OCI-LY1 (cell line): ENCODE data around the gene ZNF598.

ENCODE experiments used
- H2AFZ ChIP-seq: fragments of 200-600 bp; sonication (generic), shearing (Covaris generic); 2 replicates; pipeline ENCODE4 v1.6.0; 2014; ENCODE audit warnings: antibody characterized with exemption, mild to moderate bottlenecking, low read length
- H3F3A ChIP-seq: fragments of 200-600 bp; sonication (generic), shearing (Covaris generic); 2 replicates; pipeline ENCODE4 v1.6.0; 2014; ENCODE audit warnings: mild to moderate bottlenecking, antibody characterized with exemption, low read length, moderate library complexity; ENCODE audit not compliant: insufficient read depth
- H3K27ac ChIP-seq: fragments of 200-600 bp; sonication (generic); 2 replicates; pipeline ENCODE4 v1.5.1; 2014; ENCODE audit warnings: low read length, mixed run types, mild to moderate bottlenecking, low read depth; ENCODE audit not compliant: poor library complexity, severe bottlenecking
- H3K27me3 ChIP-seq: fragments of 200-600 bp; sonication (generic); 2 replicates; pipeline ENCODE4 v1.6.0; 2014; ENCODE audit warnings: antibody characterized with exemption, mild to moderate bottlenecking, low read length, moderate library complexity; ENCODE audit not compliant: insufficient read depth
- H3K36me3 ChIP-seq: fragments of 200-600 bp; sonication (generic); 2 replicates; pipeline ENCODE4 v1.6.1; 2014; ENCODE audit warnings: mild to moderate bottlenecking, antibody characterized with exemption, low read length, moderate library complexity, mixed read lengths; ENCODE audit not compliant: insufficient read depth
- H3K4me1 ChIP-seq: fragments of 200-600 bp; sonication (generic); 2 replicates; pipeline ENCODE4 v1.5.1; 2014; ENCODE audit warnings: mild to moderate bottlenecking, low read length, moderate library complexity; ENCODE audit not compliant: insufficient read depth, severe bottlenecking
- H3K4me2 ChIP-seq: fragments of 200-600 bp; sonication (generic), shearing (Covaris generic); 2 replicates; pipeline ENCODE4 v1.6.1; 2014; ENCODE audit warnings: low read length
- H3K4me3 ChIP-seq: fragments of 200-600 bp; sonication (generic); 2 replicates; pipeline ENCODE4 v1.5.1; 2014; ENCODE audit warnings: low read length, low read depth, mild to moderate bottlenecking, mixed read lengths; ENCODE audit not compliant: poor library complexity, severe bottlenecking
- H3K79me2 ChIP-seq: fragments of 200-600 bp; shearing (Covaris generic); 2 replicates; pipeline ENCODE4 v1.6.1; 2016; ENCODE audit warnings: mixed run types, low read length, mixed read lengths; ENCODE audit not compliant: insufficient read depth
- H3K9ac ChIP-seq: fragments of 200-600 bp; sonication (generic), shearing (Covaris generic); 2 replicates; pipeline ENCODE4 v1.6.1; 2014; ENCODE audit warnings: mild to moderate bottlenecking, low read length, mixed read lengths
- H3K9me2 ChIP-seq: fragments of 200-600 bp; sonication (generic), shearing (Covaris generic); 2 replicates; pipeline ENCODE4 v1.6.1; 2014; ENCODE audit warnings: low read depth, mild to moderate bottlenecking, low read length, mixed read lengths
- H3K9me3 ChIP-seq: fragments of 200-600 bp; shearing (Covaris generic); 2 replicates; pipeline ENCODE4 v1.6.1; 2014; ENCODE audit warnings: low read length, mixed read lengths
- H4K20me1 ChIP-seq: fragments of 200-600 bp; sonication (generic), shearing (Covaris generic); 2 replicates; pipeline ENCODE4 v1.6.0; 2016; ENCODE audit warnings: mild to moderate bottlenecking, low read length; ENCODE audit not compliant: insufficient read depth
- CTCF ChIP-seq: fragments of 200-600 bp; sonication (generic), shearing (Covaris generic); IDR thresholded peaks from 2 replicates; pipeline ENCODE4 v1.5.1; 2017; ENCODE audit warnings: mild to moderate bottlenecking, antibody characterized with exemption, low read length, moderate library complexity, mixed read lengths
- EZH2 ChIP-seq: fragments of 200-600 bp; sonication (generic), shearing (Covaris generic); IDR thresholded peaks from 2 replicates; pipeline ENCODE4 v1.8.0; 2017; ENCODE audit warnings: borderline replicate concordance, mixed run types, mild to moderate bottlenecking, antibody characterized with exemption, low read length, moderate library complexity, mixed read lengths

ZNF598 gene

GRCh38 chr16:1981398-1981836 lies 28.2 kb downstream of the ZNF598 start, which contains the start of gene NOXO1:
Gene NOXO1 (minus strand): TSS chr16:1981469. CDS start chr16:1981179, 290 bp downstream.
- H3K4me3 ChIP-seq, result no peak within 1 kb of the TSS
- peaks cover 22% of the 10 kb centered on the region for H3K4me1 ChIP-seq
- H3K4me2 ChIP-seq, result no peak within 1 kb of the TSS
- H2AFZ ChIP-seq, result no peak within 1 kb of the TSS
- no peaks in the 10 kb centered on the region for H3F3A ChIP-seq
- H3K9me2 ChIP-seq, result no peaks in the 10 kb centered on the region
- peaks cover 35% of the 10 kb centered on the region for H3K36me3 ChIP-seq
- no peaks in the 10 kb centered on the region; the same call in 1 of the 2 replicates for H3K27me3 ChIP-seq
- no peaks in the 10 kb centered on the region for H3K9me3 ChIP-seq
- no peak within 1 kb of the TSS for H3K27ac ChIP-seq
- TF ChIP-seq EZH2, result no peak
- H4K20me1 ChIP-seq, result no peaks in the 10 kb centered on the region
- no peak within 1 kb of the TSS for H3K9ac ChIP-seq
- H3K79me2 ChIP-seq, result no peaks in the 10 kb centered on the region

GRCh38 chr16:1980770-1981087 lies 28.9 kb downstream of the ZNF598 start:
- Histone ChIP-seq H3F3A (no peaks in the 10 kb centered on the region), H3K27ac (no peak overlapping the region), H3K4me2 (no peak overlapping the region), H3K9me2 (no peaks in the 10 kb centered on the region), H3K79me2 (no peaks in the 10 kb centered on the region), H4K20me1 (no peaks in the 10 kb centered on the region), H3K4me3 (no peak overlapping the region), H3K4me1 (peaks cover 22% of the 10 kb centered on the region), H3K9ac (no peak overlapping the region), H3K9me3 (no peaks in the 10 kb centered on the region), H3K36me3 (peaks cover 35% of the 10 kb centered on the region), H2AFZ (no peak overlapping the region), H3K27me3 (no peaks in the 10 kb centered on the region; the same call in 1 of the 2 replicates)
- no peak for TF ChIP-seq EZH2
- TF ChIP-seq CTCF, result no peak

- Histone ChIP-seq H3K4me2 (no peak overlapping the region), H3K4me3 (no peak overlapping the region), H4K20me1 (no peaks in the 10 kb centered on the region), H3K4me1 (peaks cover 19% of the 10 kb centered on the region), H2AFZ (no peak overlapping the region), H3K9me3 (no peaks in the 10 kb centered on the region), H3F3A (no peaks in the 10 kb centered on the region), H3K9ac (no peak overlapping the region), H3K27ac (no peak overlapping the region), H3K27me3 (no peaks in the 10 kb centered on the region; the same call in 1 of the 2 replicates), H3K79me2 (no peaks in the 10 kb centered on the region), H3K9me2 (no peaks in the 10 kb centered on the region), H3K36me3 (peaks cover 37% of the 10 kb centered on the region)
- TF ChIP-seq EZH2, result no peak
Measured at GRCh38 chr16:1980030-1980769, 29.4 kb downstream of the ZNF598 start.

GRCh38 chr16:1979271-1980029 lies 30.2 kb downstream of the ZNF598 start:
- H2AFZ ChIP-seq, result no peak overlapping the region
- no peak overlapping the region for H3K4me3 ChIP-seq
- H3K4me2 ChIP-seq, result no peak overlapping the region

More at GRCh38 chr16:1979271-1980029, 30.2 kb downstream of the ZNF598 start:
- Histone ChIP-seq H3F3A (no peaks in the 10 kb centered on the region), H3K4me1 (peaks cover 12% of the 10 kb centered on the region), H3K27ac (no peak overlapping the region), H3K79me2 (no peaks in the 10 kb centered on the region), H3K36me3 (peaks cover 45% of the 10 kb centered on the region), H3K9me2 (no peaks in the 10 kb centered on the region), H3K9ac (no peak overlapping the region), H3K9me3 (no peaks in the 10 kb centered on the region), H3K27me3 (no peaks in the 10 kb centered on the region; the same call in 1 of the 2 replicates), H4K20me1 (no peaks in the 10 kb centered on the region)
- no peak for TF ChIP-seq CTCF
- TF ChIP-seq EZH2, result no peak
